Measurements from ENCODE around the gene EDARADD. TPM values are rescaled to one million over a fixed set of nuclear protein-coding genes. Genes with fewer than 3 reads are reported as not detected.

Gene EDARADD
- 1.7 and 2.3 TPM in 2 replicates for total RNA-seq

GRCh38 chr1:236393681-236394481 is at the start of gene EDARADD:
EDARADD (plus strand) TSS chr1:236394286; CDS start chr1:236394445, 159 bp downstream.

DNA sequence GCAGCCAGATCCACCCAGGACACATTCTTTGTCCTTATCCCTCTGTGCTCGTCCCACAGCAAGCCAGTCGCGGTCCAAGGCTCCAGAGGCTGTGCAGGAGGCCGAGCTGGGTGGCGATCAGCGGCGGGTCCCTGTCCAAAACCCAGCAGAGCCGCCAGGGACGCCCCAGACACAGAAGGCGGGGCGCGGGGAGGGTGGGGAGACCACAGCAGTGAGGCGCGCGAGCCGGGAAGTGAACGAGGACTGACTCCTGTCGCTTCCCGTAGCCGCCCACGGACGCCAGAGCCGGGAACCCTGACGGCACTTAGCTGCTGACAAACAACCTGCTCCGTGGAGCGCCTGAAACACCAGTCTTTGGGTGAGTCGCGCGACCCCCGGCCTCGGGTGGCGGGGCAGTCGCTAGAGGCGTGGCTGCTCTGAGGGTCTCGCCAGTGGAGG is 129.6 kb downstream of the EDARADD start, which contains the start of gene LGALS8:
Gene LGALS8 (plus strand): TSS at position 279 of the 438 bp plus-strand sequence. CDS start 2,089 bp downstream, outside the sequence.

Other genes with a start within 250 kb of the EDARADD start
- 0.29 and 1.2 TPM in 2 replicates for gene ERO1B, start 112.3 kb upstream of the EDARADD start, total RNA-seq
- 43.8 and 91.4 TPM in 2 replicates for gene LGALS8, start 129.7 kb downstream of the EDARADD start, total RNA-seq
- gene HEATR1, start 210.2 kb downstream of the EDARADD start, total RNA-seq: 19.6 and 25.7 TPM in 2 replicates

All from myometrial cell (primary cell).